Astrocyte (in vitro differentiated cells and primary cell): ENCODE measurements around the gene MUC4. TPM values are rescaled to one million over a fixed set of nuclear protein-coding genes. Genes with fewer than 3 reads are reported as not detected.

Experiments
- DNase-seq: peaks from one replicate; pipeline ENCODE4 v3.0.0-alpha.2; 2010; ENCODE audit warnings: low read depth
- FAIRE-seq: peaks from 2 replicates; lab custom pipeline; 2011; peaks lifted over from hg19 to GRCh38; lab: Jason Lieb, UNC
- H2AFZ ChIP-seq: 2 replicates; pipeline ENCODE4 v1.6.0; 2012; ENCODE audit warnings: low read depth, low read length, inconsistent platforms
- H3K27ac ChIP-seq: 2 replicates; pipeline ENCODE4 v1.5.1; 2011; ENCODE audit warnings: low read depth, low read length, inconsistent platforms
- H3K27me3 ChIP-seq: 2 replicates; pipeline ENCODE4 v1.6.0; 2011; ENCODE audit warnings: low read length, inconsistent platforms; ENCODE audit not compliant: insufficient read depth
- H3K36me3 ChIP-seq: 2 replicates; pipeline ENCODE4 v1.5.1; 2011; ENCODE audit warnings: low read length, inconsistent platforms; ENCODE audit not compliant: insufficient read depth
- H3K4me1 ChIP-seq: 2 replicates; pipeline ENCODE4 v1.5.1; 2011; ENCODE audit warnings: low read length, inconsistent platforms; ENCODE audit not compliant: insufficient read depth
- H3K4me2 ChIP-seq: 2 replicates; pipeline ENCODE4 v1.6.0; 2012; ENCODE audit warnings: low read length, inconsistent platforms
- H3K4me3 ChIP-seq: 2 replicates; pipeline ENCODE4 v1.5.1; 2011; ENCODE audit warnings: low read depth, mild to moderate bottlenecking, low read length, inconsistent platforms; ENCODE audit not compliant: insufficient read depth
- H3K79me2 ChIP-seq: 2 replicates; pipeline ENCODE4 v1.6.0; 2012; ENCODE audit warnings: mild to moderate bottlenecking, low read length, inconsistent platforms; ENCODE audit not compliant: insufficient read depth
- H3K9ac ChIP-seq: 2 replicates; pipeline ENCODE4 v1.6.0; 2012; ENCODE audit warnings: mild to moderate bottlenecking, low read length, inconsistent platforms
- H3K9me3 ChIP-seq: 2 replicates; pipeline ENCODE4 v1.5.1; 2012; ENCODE audit warnings: low read depth, mild to moderate bottlenecking, low read length, inconsistent platforms; ENCODE audit not compliant: insufficient read depth
- H4K20me1 ChIP-seq: 2 replicates; pipeline ENCODE4 v1.6.0; 2012; ENCODE audit warnings: low read length, inconsistent platforms; ENCODE audit not compliant: insufficient read depth
- H3K27ac Mint-ChIP-seq: one replicate; pipeline ENCODE4 v1.8.0; 2021; ENCODE audit warnings: mild to moderate bottlenecking, mixed read lengths; ENCODE audit not compliant: unreplicated experiment
- H3K27me3 Mint-ChIP-seq: one replicate; pipeline ENCODE4 v1.8.0; 2021; ENCODE audit warnings: low read depth, mixed read lengths; ENCODE audit not compliant: unreplicated experiment
- H3K36me3 Mint-ChIP-seq: one replicate; pipeline ENCODE4 v1.8.0; 2021; ENCODE audit warnings: low read depth, mixed read lengths; ENCODE audit not compliant: unreplicated experiment
- H3K4me1 Mint-ChIP-seq: one replicate; pipeline ENCODE4 v1.8.0; 2021; ENCODE audit warnings: low read depth, mixed read lengths; ENCODE audit not compliant: unreplicated experiment
- H3K4me3 Mint-ChIP-seq: one replicate; pipeline ENCODE4 v1.8.0; 2021; ENCODE audit warnings: mild to moderate bottlenecking, moderate library complexity, mixed read lengths; ENCODE audit not compliant: unreplicated experiment
- H3K9me3 Mint-ChIP-seq: one replicate; pipeline ENCODE4 v1.8.0; 2021; ENCODE audit warnings: mild to moderate bottlenecking, mixed read lengths; ENCODE audit not compliant: unreplicated experiment
- CTCF ChIP-seq: IDR thresholded peaks from 2 replicates; pipeline ENCODE4 v1.5.1; 2011; ENCODE audit warnings: low read depth, mild to moderate bottlenecking, inconsistent platforms, low read length, moderate library complexity; ENCODE audit not compliant: insufficient read depth
- EZH2 ChIP-seq: IDR thresholded peaks from 2 replicates; pipeline ENCODE4 v1.6.1; 2012; ENCODE audit warnings: mild to moderate bottlenecking, low read length, inconsistent platforms; ENCODE audit not compliant: insufficient read depth
- total RNA-seq: library from RNA; stranded (reverse); gene quantifications from 2 replicates; pipeline ENCODE4 v1.2.1, GENCODE V29; 2021

Gene MUC4
- total RNA-seq, 1 donor from 2014 or later = 0.05 TPM

GRCh38 chr3:195810455-195810845 lies 1.3 kb downstream of the MUC4 start:
- peaks cover 6% of the 10 kb centered on the region for H3K27me3 ChIP-seq
- peaks cover 29% of the 10 kb centered on the region for H3K27me3 Mint-ChIP-seq
- no peak overlapping the region for H3K9ac ChIP-seq
- no peaks in the 10 kb centered on the region for H3K36me3 Mint-ChIP-seq
- no peak overlapping the region for H3K4me3 Mint-ChIP-seq
- no peaks in the 10 kb centered on the region for H4K20me1 ChIP-seq
- no peaks in the 10 kb centered on the region for H3K4me1 ChIP-seq
- no peak overlapping the region for H3K27ac Mint-ChIP-seq
- no peak for FAIRE-seq
- H3K36me3 ChIP-seq = no peaks in the 10 kb centered on the region
- no peak for DNase-seq
- H3K9me3 Mint-ChIP-seq = no peaks in the 10 kb centered on the region
- no peak overlapping the region for H3K4me2 ChIP-seq
- no peak overlapping the region for H2AFZ ChIP-seq
- no peak for TF ChIP-seq EZH2
- no peak for TF ChIP-seq CTCF
- no peaks in the 10 kb centered on the region for H3K79me2 ChIP-seq
- no peak overlapping the region for H3K27ac ChIP-seq
- peaks cover 7% of the 10 kb centered on the region for H3K4me1 Mint-ChIP-seq
- no peaks in the 10 kb centered on the region for H3K9me3 ChIP-seq
- H3K4me3 ChIP-seq = no peak overlapping the region

- no peak overlapping the region for H3K27ac Mint-ChIP-seq
- Histone ChIP-seq H3K4me3 (no peak overlapping the region), H3K4me1 (no peaks in the 10 kb centered on the region), H3K79me2 (no peaks in the 10 kb centered on the region), H3K27ac (no peak overlapping the region), H4K20me1 (no peaks in the 10 kb centered on the region), H3K36me3 (no peaks in the 10 kb centered on the region), H3K27me3 (peaks cover 6% of the 10 kb centered on the region), H3K9me3 (no peaks in the 10 kb centered on the region), H3K4me2 (no peak overlapping the region), H2AFZ (no peak overlapping the region), H3K9ac (no peak overlapping the region)
- DNase-seq (peak; percentile 16), FAIRE-seq (no peak)
- peaks cover 31% of the 10 kb centered on the region for H3K27me3 Mint-ChIP-seq
- H3K9me3 Mint-ChIP-seq = no peaks in the 10 kb centered on the region
- no peaks in the 10 kb centered on the region for H3K36me3 Mint-ChIP-seq
- H3K4me3 Mint-ChIP-seq = no peak overlapping the region
- TF ChIP-seq CTCF (no peak), EZH2 (no peak)
- peaks cover 7% of the 10 kb centered on the region for H3K4me1 Mint-ChIP-seq
Measured at GRCh38 chr3:195809796-195810454, 1.8 kb downstream of the MUC4 start.

- Mint-ChIP-seq H3K27me3 (peaks cover 31% of the 10 kb centered on the region), H3K4me1 (peaks cover 7% of the 10 kb centered on the region), H3K4me3 (no peak overlapping the region), H3K9me3 (no peaks in the 10 kb centered on the region), H3K27ac (no peak overlapping the region), H3K36me3 (no peaks in the 10 kb centered on the region)
- H4K20me1 ChIP-seq = no peaks in the 10 kb centered on the region
- FAIRE-seq = no peak
- no peak overlapping the region for H3K27ac ChIP-seq
- no peak overlapping the region for H3K4me3 ChIP-seq
- H3K36me3 ChIP-seq = no peaks in the 10 kb centered on the region
- no peak for DNase-seq
- no peak overlapping the region for H3K9ac ChIP-seq
- no peak overlapping the region for H3K4me2 ChIP-seq
- no peaks in the 10 kb centered on the region for H3K79me2 ChIP-seq
- no peak overlapping the region for H2AFZ ChIP-seq
- H3K27me3 ChIP-seq = peaks cover 6% of the 10 kb centered on the region
- H3K9me3 ChIP-seq = no peaks in the 10 kb centered on the region
- H3K4me1 ChIP-seq = no peaks in the 10 kb centered on the region
- TF ChIP-seq EZH2 = no peak
- no peak for TF ChIP-seq CTCF
Measured at GRCh38 chr3:195809291-195809785, 2.4 kb downstream of the MUC4 start.
